ENCODE data around the gene CDH4.

DNA sequence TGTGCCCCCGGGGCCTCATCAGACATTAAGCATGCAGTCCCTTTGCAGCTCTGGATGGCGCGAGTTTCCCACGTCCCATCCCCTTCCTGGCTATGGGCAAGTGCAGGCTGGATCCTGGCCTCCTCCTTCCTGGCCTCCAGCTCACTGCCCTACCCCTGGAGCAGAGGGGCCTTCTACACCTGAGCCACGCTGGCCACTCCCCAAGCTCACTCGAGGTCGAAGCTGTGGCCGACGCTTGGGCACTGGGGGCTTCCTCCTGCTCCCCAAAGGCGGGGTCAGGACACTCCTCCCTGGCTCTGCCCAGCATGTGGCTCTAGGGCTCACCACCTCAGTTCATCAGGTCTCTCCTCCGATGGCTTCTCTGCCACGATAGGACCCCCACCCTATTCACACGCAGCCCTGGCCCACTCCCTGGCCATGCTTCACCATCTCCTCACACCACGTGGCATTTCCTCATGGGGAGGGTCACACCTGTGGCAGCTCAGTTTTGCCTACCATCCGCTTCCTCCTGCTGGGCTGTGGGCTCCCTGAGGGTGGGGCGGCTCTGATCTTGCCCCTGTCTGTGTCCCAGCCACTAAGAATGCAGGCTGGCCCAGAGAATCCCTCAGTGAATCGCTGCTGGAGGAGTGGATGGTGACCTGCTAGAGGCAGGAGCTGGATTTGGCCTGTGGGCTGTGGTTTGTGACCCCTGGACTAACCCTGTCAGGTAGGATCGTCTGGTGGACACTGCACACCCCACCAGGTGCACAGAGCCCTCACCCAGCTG, 532.9 kb downstream of the CDH4 start:
- TF ChIP-seq, protein P1, sequence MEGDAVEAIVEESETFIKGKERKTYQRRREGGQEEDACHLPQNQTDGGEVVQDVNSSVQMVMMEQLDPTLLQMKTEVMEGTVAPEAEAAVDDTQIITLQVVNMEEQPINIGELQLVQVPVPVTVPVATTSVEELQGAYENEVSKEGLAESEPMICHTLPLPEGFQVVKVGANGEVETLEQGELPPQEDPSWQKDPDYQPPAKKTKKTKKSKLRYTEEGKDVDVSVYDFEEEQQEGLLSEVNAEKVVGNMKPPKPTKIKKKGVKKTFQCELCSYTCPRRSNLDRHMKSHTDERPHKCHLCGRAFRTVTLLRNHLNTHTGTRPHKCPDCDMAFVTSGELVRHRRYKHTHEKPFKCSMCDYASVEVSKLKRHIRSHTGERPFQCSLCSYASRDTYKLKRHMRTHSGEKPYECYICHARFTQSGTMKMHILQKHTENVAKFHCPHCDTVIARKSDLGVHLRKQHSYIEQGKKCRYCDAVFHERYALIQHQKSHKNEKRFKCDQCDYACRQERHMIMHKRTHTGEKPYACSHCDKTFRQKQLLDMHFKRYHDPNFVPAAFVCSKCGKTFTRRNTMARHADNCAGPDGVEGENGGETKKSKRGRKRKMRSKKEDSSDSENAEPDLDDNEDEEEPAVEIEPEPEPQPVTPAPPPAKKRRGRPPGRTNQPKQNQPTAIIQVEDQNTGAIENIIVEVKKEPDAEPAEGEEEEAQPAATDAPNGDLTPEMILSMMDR (optimal IDR thresholded peaks at IDR 0.05 in 1 of 3, IDR thresholded peaks at IDR 0.05 in 1 of 3, conservative IDR thresholded peaks at IDR 0.05 in 1 of 3; ENCODE audit: extremely low read depth in 1 of 3, insufficient read depth in 2 of 3, low read length in 3 of 3): no peak
- no peak for TF ChIP-seq EZH2 (IDR thresholded peaks at IDR 0.05; ENCODE audit: low read length)

Data from keratinocyte (primary cell).